IMR-90 (cell line): ENCODE data around the gene KIFC3.

Experiments used
- POLR2A ChIP-seq: IDR thresholded peaks from 2 replicates; pipeline ENCODE4 v1.6.1; 2012; ENCODE audit warnings: mild to moderate bottlenecking, low read depth, low read length
- RAD21 ChIP-seq: IDR thresholded peaks from 2 replicates; pipeline ENCODE4 v1.6.1; 2012; ENCODE audit warnings: low read length, improper control_type of control experiment
- SMC3 ChIP-seq: fragments of 150-350 bp; IDR thresholded peaks from 2 replicates; pipeline ENCODE4 v1.6.1; 2016; ENCODE audit warnings: low read depth, mild to moderate bottlenecking, antibody characterized with exemption, low read length, moderate library complexity
- TF ChIP-seq, protein P1 (sequence below): conservative IDR thresholded peaks from 2 replicates; pipeline ENCODE4 v1.5.1; 2012; ENCODE audit warnings: mild to moderate bottlenecking, low read depth, low read length, improper control_type of control experiment
- TF ChIP-seq, protein P2 (sequence below): fragments of 150-350 bp; IDR thresholded peaks from 2 replicates; pipeline ENCODE4 v1.6.1; 2017; ENCODE audit warnings: mild to moderate bottlenecking, antibody characterized with exemption, low read length, low read depth

DNA sequence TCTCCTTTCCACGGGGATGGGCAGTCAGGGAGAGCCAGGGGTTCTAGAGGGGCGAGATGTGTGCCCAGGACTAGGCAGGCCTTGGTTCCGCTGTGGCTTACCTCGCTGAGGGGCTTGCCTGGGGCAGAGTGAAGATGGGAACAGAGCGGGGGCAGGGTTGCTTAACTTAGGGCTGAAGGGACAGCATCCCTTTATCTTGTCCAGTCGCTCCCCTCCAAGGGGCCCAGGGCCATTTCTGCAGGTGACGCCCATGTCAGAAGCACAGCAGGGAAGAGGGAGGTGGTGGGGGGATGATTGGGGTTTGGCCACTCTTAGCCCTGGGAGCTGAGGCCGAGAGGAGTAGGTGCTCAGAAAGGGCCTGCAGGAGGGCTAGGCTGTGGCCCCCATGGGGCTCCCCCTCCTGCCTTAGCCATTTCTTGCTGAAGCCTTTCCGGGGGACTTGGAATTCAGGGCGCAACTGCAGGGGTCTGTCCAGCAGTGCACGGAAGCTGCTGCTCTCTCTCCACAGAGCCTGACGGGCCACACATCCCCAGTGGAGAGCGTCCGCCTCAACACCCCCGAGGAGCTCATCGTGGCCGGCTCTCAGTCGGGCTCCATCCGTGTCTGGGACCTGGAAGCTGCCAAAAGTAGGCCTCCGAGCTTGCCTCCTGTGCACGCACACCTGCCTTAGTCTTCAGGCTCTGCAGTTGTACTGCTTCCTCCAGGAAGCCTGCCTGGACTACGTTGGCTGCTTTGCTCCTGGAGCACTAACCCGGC, 58.2 kb downstream of the KIFC3 start:
- TF ChIP-seq, protein P1, sequence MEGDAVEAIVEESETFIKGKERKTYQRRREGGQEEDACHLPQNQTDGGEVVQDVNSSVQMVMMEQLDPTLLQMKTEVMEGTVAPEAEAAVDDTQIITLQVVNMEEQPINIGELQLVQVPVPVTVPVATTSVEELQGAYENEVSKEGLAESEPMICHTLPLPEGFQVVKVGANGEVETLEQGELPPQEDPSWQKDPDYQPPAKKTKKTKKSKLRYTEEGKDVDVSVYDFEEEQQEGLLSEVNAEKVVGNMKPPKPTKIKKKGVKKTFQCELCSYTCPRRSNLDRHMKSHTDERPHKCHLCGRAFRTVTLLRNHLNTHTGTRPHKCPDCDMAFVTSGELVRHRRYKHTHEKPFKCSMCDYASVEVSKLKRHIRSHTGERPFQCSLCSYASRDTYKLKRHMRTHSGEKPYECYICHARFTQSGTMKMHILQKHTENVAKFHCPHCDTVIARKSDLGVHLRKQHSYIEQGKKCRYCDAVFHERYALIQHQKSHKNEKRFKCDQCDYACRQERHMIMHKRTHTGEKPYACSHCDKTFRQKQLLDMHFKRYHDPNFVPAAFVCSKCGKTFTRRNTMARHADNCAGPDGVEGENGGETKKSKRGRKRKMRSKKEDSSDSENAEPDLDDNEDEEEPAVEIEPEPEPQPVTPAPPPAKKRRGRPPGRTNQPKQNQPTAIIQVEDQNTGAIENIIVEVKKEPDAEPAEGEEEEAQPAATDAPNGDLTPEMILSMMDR, result no peak
- TF ChIP-seq, protein P2, sequence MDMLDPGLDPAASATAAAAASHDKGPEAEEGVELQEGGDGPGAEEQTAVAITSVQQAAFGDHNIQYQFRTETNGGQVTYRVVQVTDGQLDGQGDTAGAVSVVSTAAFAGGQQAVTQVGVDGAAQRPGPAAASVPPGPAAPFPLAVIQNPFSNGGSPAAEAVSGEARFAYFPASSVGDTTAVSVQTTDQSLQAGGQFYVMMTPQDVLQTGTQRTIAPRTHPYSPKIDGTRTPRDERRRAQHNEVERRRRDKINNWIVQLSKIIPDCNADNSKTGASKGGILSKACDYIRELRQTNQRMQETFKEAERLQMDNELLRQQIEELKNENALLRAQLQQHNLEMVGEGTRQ, result no peak
- TF ChIP-seq RAD21, result no peak
- TF ChIP-seq POLR2A, result no peak
- no peak for TF ChIP-seq SMC3
